Upper lobe of right lung (tissue), 1 donor: ENCODE data around the gene CDKAL1. TPM values are rescaled to one million over a fixed set of nuclear protein-coding genes. Genes with fewer than 3 reads are reported as not detected.

Experiments
- ATAC-seq: fragments of 200-7000 bp; cut with Tn5 transposase; one replicate; pipeline ENCODE4 v1.9.1; 2020; ENCODE audit warnings: mild to moderate bottlenecking, moderate library complexity
- DNase-seq: peaks from one replicate; pipeline ENCODE4 v3.0.0-alpha.2; 2020
- H3K27ac ChIP-seq: fragments of 200-600 bp; one replicate; pipeline ENCODE4 v1.8.0; 2022
- H3K27me3 ChIP-seq: fragments of 200-600 bp; one replicate; pipeline ENCODE4 v1.8.0; 2022; ENCODE audit warnings: mild to moderate bottlenecking
- H3K36me3 ChIP-seq: fragments of 200-600 bp; one replicate; pipeline ENCODE4 v1.8.0; 2022
- H3K4me1 ChIP-seq: fragments of 200-600 bp; one replicate; pipeline ENCODE4 v1.8.0; 2022
- H3K4me3 ChIP-seq: fragments of 200-600 bp; one replicate; pipeline ENCODE4 v1.8.0; 2022; ENCODE audit warnings: mild to moderate bottlenecking
- H3K9me3 ChIP-seq: fragments of 200-600 bp; one replicate; pipeline ENCODE4 v1.8.0; 2022
- intact Hi-C: fragments of 100-400 bp; cut with DNase I; formaldehyde crosslinking; loops from one replicate; pipeline ENCODE4 v1.11.0; 2022
- total RNA-seq: library from RNA; stranded (reverse); fragmentation: NEBNext Ultra II Directional; extraction: Animal tissue kit (Norgen Biotek cat#: 25700); gene quantifications from one replicate; pipeline ENCODE4 v1.2.1, GENCODE V29; 2021
- TF ChIP-seq, protein P1 (sequence below): fragments of 200-600 bp; IDR thresholded peaks from one replicate; pipeline ENCODE4 v1.8.0; 2022; ENCODE audit warnings: antibody characterized with exemption
- donor health status: DM: no; HTN: yes; CAD: no; lungs with severe emphysema.

Gene CDKAL1
- total RNA-seq, 1 donor from 2014 or later, result 16.0 TPM

DNA sequence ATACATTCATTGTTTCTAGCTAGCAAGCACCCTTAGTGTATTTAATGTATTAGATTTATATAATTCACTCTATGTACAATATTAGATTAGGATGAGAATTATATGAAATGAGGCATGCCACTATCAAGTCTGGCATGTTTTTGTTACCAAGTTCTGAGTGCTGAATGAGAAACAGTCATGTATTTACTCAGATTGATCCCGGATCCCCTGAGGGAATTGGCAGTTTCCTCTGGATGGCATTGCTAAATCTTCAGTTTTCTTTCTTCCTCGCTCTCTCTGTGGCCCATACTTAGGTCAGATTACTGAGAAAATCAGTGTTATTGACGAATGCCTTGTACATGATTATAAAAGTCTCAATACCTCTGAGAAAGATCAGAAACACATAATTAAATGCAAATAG, 66.6 kb downstream of the CDKAL1 start:
- H3K27ac ChIP-seq, result no peak overlapping the region
- intact Hi-C loops, result no loop called here
- TF ChIP-seq, protein P1, sequence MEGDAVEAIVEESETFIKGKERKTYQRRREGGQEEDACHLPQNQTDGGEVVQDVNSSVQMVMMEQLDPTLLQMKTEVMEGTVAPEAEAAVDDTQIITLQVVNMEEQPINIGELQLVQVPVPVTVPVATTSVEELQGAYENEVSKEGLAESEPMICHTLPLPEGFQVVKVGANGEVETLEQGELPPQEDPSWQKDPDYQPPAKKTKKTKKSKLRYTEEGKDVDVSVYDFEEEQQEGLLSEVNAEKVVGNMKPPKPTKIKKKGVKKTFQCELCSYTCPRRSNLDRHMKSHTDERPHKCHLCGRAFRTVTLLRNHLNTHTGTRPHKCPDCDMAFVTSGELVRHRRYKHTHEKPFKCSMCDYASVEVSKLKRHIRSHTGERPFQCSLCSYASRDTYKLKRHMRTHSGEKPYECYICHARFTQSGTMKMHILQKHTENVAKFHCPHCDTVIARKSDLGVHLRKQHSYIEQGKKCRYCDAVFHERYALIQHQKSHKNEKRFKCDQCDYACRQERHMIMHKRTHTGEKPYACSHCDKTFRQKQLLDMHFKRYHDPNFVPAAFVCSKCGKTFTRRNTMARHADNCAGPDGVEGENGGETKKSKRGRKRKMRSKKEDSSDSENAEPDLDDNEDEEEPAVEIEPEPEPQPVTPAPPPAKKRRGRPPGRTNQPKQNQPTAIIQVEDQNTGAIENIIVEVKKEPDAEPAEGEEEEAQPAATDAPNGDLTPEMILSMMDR, result no peak
- no peak overlapping the region for H3K4me3 ChIP-seq
- ATAC-seq (no peak), DNase-seq (no peak)
- H3K27me3 ChIP-seq, result no peaks in the 10 kb centered on the region
- peaks cover 11% of the 10 kb centered on the region for H3K36me3 ChIP-seq
- H3K9me3 ChIP-seq, result no peaks in the 10 kb centered on the region
- H3K4me1 ChIP-seq, result no peaks in the 10 kb centered on the region

DNA sequence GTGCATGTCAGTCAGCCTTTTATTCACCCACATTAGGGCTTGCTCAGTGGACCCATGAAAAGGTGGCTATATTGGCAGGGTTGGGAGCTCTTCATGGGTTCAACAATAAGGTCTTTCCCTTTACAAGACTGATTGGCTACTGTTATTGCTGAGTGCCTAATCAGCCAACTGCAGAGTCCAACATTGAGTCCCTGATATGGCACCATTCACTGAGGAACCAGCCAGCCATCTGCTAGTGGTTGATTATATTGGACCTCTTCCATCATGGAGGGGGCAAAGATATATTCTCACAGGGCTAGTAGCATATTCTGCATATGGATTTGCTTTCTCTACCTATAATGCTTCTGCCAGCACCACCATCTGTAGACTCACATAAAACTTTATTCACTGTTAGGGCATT, 69.9 kb downstream of the CDKAL1 start:
- Histone ChIP-seq H3K27me3 (no peaks in the 10 kb centered on the region), H3K4me1 (no peaks in the 10 kb centered on the region), H3K36me3 (peaks cover 5% of the 10 kb centered on the region), H3K27ac (no peak overlapping the region), H3K4me3 (no peak overlapping the region), H3K9me3 (no peaks in the 10 kb centered on the region)
- TF ChIP-seq, protein P1, result no peak
- intact Hi-C loops, result no loop called here
- ATAC-seq, result no peak
- no peak for DNase-seq

DNA sequence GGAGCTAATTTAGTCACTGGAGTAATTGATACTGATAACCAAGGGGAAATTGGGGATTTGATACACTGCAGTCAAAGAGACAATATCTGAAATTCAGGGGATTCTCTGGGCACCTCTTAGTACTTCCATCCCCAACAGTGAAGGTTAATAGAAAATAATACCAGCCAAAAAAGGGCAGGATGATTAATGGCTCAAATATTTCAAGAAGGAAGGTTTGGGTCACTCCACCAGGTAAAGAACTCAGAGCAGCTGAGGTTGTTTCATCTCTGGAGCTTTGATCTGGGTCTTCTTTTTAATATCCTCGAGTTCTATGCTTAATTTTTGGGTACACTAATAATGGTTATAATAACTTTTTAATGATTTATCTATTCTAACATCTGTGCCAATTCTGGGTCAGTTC, 70.8 kb downstream of the CDKAL1 start:
- ATAC-seq (no peak), DNase-seq (no peak)
- TF ChIP-seq, protein P1, result no peak
- Histone ChIP-seq H3K9me3 (no peaks in the 10 kb centered on the region), H3K27ac (no peak overlapping the region), H3K36me3 (peaks cover 5% of the 10 kb centered on the region), H3K4me3 (no peak overlapping the region), H3K4me1 (no peaks in the 10 kb centered on the region), H3K27me3 (no peaks in the 10 kb centered on the region)
- intact Hi-C loops, result no loop called here

- no peaks in the 10 kb centered on the region for H3K4me1 ChIP-seq
- no peak overlapping the region for H3K27ac ChIP-seq
- H3K9me3 ChIP-seq, result no peaks in the 10 kb centered on the region
- DNase-seq (no peak), ATAC-seq (no peak)
- peaks cover 5% of the 10 kb centered on the region for H3K36me3 ChIP-seq
- intact Hi-C loops, result no loop called here
- TF ChIP-seq, protein P1, result no peak
- H3K4me3 ChIP-seq, result no peak overlapping the region
- H3K27me3 ChIP-seq, result no peaks in the 10 kb centered on the region
Observed at GRCh38 chr6:20605581-20605980, 71.3 kb downstream of the CDKAL1 start.

DNA sequence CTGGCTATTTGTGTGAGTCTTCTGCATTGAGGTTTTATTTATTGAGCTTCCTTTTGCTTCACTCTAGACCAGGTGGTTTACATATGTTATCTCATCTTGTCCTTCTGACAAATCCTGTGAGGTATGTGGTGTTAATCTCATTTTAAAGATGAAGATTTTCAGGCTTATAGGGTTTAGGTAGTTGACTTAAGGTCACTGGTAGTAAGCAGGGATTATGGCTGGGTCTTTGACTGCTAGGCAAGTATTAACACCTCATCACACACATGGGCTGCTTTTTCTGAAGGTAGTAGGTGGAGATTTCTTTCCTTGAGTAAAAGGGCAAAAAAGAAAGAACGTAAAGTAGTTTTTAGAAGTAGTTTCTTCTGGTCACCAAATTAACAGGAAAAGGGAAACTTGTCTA, 72.6 kb downstream of the CDKAL1 start:
- Histone ChIP-seq H3K9me3 (no peaks in the 10 kb centered on the region), H3K27me3 (no peaks in the 10 kb centered on the region), H3K4me1 (no peaks in the 10 kb centered on the region), H3K36me3 (peaks cover 5% of the 10 kb centered on the region), H3K4me3 (no peak overlapping the region), H3K27ac (no peak overlapping the region)
- DNase-seq (no peak), ATAC-seq (no peak)
- TF ChIP-seq, protein P1, result no peak
- intact Hi-C loops, result no loop called here

- no peak for ATAC-seq
- H3K4me3 ChIP-seq, result no peak overlapping the region
- no peaks in the 10 kb centered on the region for H3K27me3 ChIP-seq
- no peaks in the 10 kb centered on the region for H3K36me3 ChIP-seq
- intact Hi-C loops, result no loop called here
- DNase-seq, result no peak
- no peaks in the 10 kb centered on the region for H3K9me3 ChIP-seq
- no peaks in the 10 kb centered on the region for H3K4me1 ChIP-seq
- no peak overlapping the region for H3K27ac ChIP-seq
- TF ChIP-seq, protein P1, result no peak
Observed at GRCh38 chr6:20608356-20608755, 74.1 kb downstream of the CDKAL1 start.
